BE2C (cell line): ENCODE results near the gene ZNF567.
"Not testable (repeated sequence)": the region's sequence is repeated elsewhere in the genome, so short reads cannot be mapped to it uniquely, and the experiment has no call there.

Experiments
- DNase-seq: peaks from one replicate; pipeline ENCODE4 v3.0.0-alpha.2; 2020
- H3K27me3 ChIP-seq: fragments of 250-450 bp; sonication (Bioruptor Pico); 2 replicates; pipeline ENCODE4 v1.5.1; 2020; ENCODE audit warnings: mild to moderate bottlenecking
- H3K36me3 ChIP-seq: fragments of 250-450 bp; sonication (Bioruptor Pico); 2 replicates; pipeline ENCODE4 v1.5.1; 2020; ENCODE audit warnings: mild to moderate bottlenecking
- H3K4me1 ChIP-seq: fragments of 250-450 bp; sonication (Bioruptor Pico); 2 replicates; pipeline ENCODE4 v1.5.1; 2020
- H3K4me3 ChIP-seq: 2 replicates; pipeline ENCODE4 v1.5.1; 2011; ENCODE audit warnings: low read depth, low read length
- H3K9me3 ChIP-seq: fragments of 250-450 bp; sonication (Bioruptor Pico); 2 replicates; pipeline ENCODE4 v1.5.1; 2020
- CTCF ChIP-seq: IDR thresholded peaks from 2 replicates; pipeline ENCODE4 v1.5.1; 2012; ENCODE audit warnings: mild to moderate bottlenecking, low read depth, low read length

ZNF567 gene

GRCh38 chr19:36707134-36707533 lies 19.7 kb downstream of the ZNF567 start:
- H3K4me1 ChIP-seq: no peaks in the 10 kb centered on the region
- peaks cover 2% of the 10 kb centered on the region for H3K36me3 ChIP-seq
- TF ChIP-seq CTCF: no peak
- peaks cover 6% of the 10 kb centered on the region for H3K9me3 ChIP-seq
- no peaks in the 10 kb centered on the region for H3K27me3 ChIP-seq
- no peak overlapping the region for H3K4me3 ChIP-seq
- no peak for DNase-seq

- Histone ChIP-seq H3K4me1 (no peaks in the 10 kb centered on the region), H3K4me3 (no peak overlapping the region), H3K36me3 (peaks cover 25% of the 10 kb centered on the region), H3K27me3 (no peaks in the 10 kb centered on the region), H3K9me3 (peaks cover 9% of the 10 kb centered on the region)
- no peak for DNase-seq
- no peak for TF ChIP-seq CTCF
These were observed 22.0 kb downstream of the ZNF567 start for GRCh38 chr19:36709423-36709822.

- Histone ChIP-seq H3K36me3 (peaks cover 43% of the 10 kb centered on the region), H3K9me3 (peaks cover 12% of the 10 kb centered on the region)
These were observed 32.5 kb downstream of the ZNF567 start for GRCh38 chr19:36719687-36720556.

GRCh38 chr19:36736166-36736565 lies 48.8 kb downstream of the ZNF567 start:
- H3K4me1 ChIP-seq, H3K9me3 ChIP-seq, H3K36me3 ChIP-seq, H3K27me3 ChIP-seq, DNase-seq, H3K4me3 ChIP-seq: not testable (repeated sequence)

More at GRCh38 chr19:36719687-36720556, 32.5 kb downstream of the ZNF567 start:
- no peak for DNase-seq
- H3K4me1 ChIP-seq: no peaks in the 10 kb centered on the region
- H3K27me3 ChIP-seq: no peaks in the 10 kb centered on the region
- H3K4me3 ChIP-seq: no peak overlapping the region
- no peak for TF ChIP-seq CTCF

- Histone ChIP-seq H3K9me3 (peaks cover 9% of the 10 kb centered on the region), H3K36me3 (peaks cover 53% of the 10 kb centered on the region)
- TF ChIP-seq CTCF: no peak
These were observed 58.5 kb downstream of the ZNF567 start for GRCh38 chr19:36745870-36746269.

GRCh38 chr19:36747750-36748149 lies 60.3 kb downstream of the ZNF567 start:
- Histone ChIP-seq H3K27me3 (no peaks in the 10 kb centered on the region), H3K4me1 (no peaks in the 10 kb centered on the region), H3K36me3 (peaks cover 67% of the 10 kb centered on the region), H3K9me3 (peaks cover 11% of the 10 kb centered on the region), H3K4me3 (no peak overlapping the region)
- TF ChIP-seq CTCF: no peak
- DNase-seq: no peak

More at GRCh38 chr19:36745870-36746269, 58.5 kb downstream of the ZNF567 start:
- no peaks in the 10 kb centered on the region for H3K4me1 ChIP-seq
- no peaks in the 10 kb centered on the region for H3K27me3 ChIP-seq
- no peak for DNase-seq
- H3K4me3 ChIP-seq: no peak overlapping the region
